HL-60 (cell line): ENCODE data around the gene TFR2.
A peak's percentile ranks its signal among the peaks of the same experiment; 100 is the strongest.

Experiments used
- DNase-seq, 2 experiments: peaks; one replicate each; pipeline ENCODE4 v3.0.0-alpha.2; 2010 to 2020; ENCODE audit warnings: low read depth in 1 of 2, low spot score in 1 of 2
- H3K27ac ChIP-seq: fragments of 250-450 bp; sonication (Bioruptor Pico); replicated peaks from 2 replicates; pipeline ENCODE4 v1.5.1; 2020; ENCODE audit warnings: mild to moderate bottlenecking, moderate library complexity
- H3K27me3 ChIP-seq: fragments of 250-450 bp; sonication (Bioruptor Pico); 2 replicates; pipeline ENCODE4 v1.5.1; 2021; ENCODE audit warnings: mild to moderate bottlenecking, moderate library complexity; ENCODE audit not compliant: insufficient read depth, poor library complexity, severe bottlenecking
- H3K4me3 ChIP-seq: replicated peaks from 2 replicates; pipeline ENCODE4 v1.5.1; 2011; ENCODE audit warnings: mild to moderate bottlenecking, control low read depth, low read length; ENCODE audit not compliant: insufficient read depth
- GABPA ChIP-seq: IDR thresholded peaks from 2 replicates; pipeline ENCODE4 v1.6.1; 2012; ENCODE audit warnings: low read depth
- POLR2AphosphoS5 ChIP-seq: IDR thresholded peaks from 2 replicates; pipeline ENCODE4 v1.6.1; 2012; ENCODE audit warnings: low read depth
- REST ChIP-seq: IDR thresholded peaks from 2 replicates; pipeline ENCODE4 v1.6.1; 2012; ENCODE audit warnings: low read depth; ENCODE audit not compliant: insufficient replicate concordance
- SPI1 ChIP-seq: IDR thresholded peaks from 2 replicates; pipeline ENCODE4 v1.6.1; 2012; ENCODE audit warnings: low read depth, mild to moderate bottlenecking, borderline replicate concordance
- TF ChIP-seq, protein P1 (sequence below): IDR thresholded peaks from one replicate; pipeline ENCODE4 v1.5.1; 2011; ENCODE audit warnings: low read length, control low read depth, inconsistent platforms; ENCODE audit not compliant: insufficient read depth

TFR2 gene

DNA sequence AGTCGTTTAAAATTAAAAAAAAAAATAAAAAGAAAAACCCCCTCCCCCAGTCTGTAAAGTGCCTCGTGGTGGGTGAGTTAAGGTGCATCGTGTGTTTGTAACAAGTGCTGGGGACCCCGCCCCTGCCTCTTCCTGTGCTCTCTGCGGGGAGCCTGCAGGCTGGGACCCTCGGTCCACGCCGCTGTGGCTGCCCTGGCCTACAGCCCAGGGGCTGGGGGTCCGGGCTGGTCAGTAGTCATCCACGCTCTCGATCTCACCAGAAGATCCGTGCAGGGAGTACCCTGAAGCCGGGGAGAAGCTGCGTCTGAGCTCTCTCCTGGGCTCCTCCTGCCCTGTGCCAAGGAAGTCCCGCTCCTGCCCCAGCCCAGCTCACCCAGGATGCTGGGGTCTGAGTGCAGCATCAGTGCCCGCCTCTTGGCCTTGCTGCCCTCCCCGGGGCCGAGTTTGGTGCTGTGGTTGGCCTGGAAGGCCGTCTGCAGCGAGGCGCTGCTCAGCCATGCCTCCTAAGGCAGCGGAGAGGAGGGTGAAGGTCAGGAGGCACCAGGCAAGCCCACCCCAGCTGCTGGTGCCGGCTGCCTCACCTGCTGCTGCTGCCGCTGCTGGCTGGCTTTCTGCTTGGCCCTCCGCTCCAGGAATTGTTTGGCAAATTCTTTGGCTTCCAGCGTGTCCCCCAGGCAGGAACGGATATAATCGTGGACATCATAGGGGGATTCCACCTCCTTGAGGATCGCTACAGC, 40.3 kb upstream of the TFR2 start:
- no peaks in the 10 kb centered on the region for H3K27me3 ChIP-seq
- TF ChIP-seq GABPA (no peak), REST (no peak), SPI1 (no peak), POLR2AphosphoS5 (no peak)
- TF ChIP-seq, protein P1, sequence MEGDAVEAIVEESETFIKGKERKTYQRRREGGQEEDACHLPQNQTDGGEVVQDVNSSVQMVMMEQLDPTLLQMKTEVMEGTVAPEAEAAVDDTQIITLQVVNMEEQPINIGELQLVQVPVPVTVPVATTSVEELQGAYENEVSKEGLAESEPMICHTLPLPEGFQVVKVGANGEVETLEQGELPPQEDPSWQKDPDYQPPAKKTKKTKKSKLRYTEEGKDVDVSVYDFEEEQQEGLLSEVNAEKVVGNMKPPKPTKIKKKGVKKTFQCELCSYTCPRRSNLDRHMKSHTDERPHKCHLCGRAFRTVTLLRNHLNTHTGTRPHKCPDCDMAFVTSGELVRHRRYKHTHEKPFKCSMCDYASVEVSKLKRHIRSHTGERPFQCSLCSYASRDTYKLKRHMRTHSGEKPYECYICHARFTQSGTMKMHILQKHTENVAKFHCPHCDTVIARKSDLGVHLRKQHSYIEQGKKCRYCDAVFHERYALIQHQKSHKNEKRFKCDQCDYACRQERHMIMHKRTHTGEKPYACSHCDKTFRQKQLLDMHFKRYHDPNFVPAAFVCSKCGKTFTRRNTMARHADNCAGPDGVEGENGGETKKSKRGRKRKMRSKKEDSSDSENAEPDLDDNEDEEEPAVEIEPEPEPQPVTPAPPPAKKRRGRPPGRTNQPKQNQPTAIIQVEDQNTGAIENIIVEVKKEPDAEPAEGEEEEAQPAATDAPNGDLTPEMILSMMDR: no peak
- DNase-seq: no peak
- no peak overlapping the region for H3K4me3 ChIP-seq
- H3K27ac ChIP-seq: no peak overlapping the region

DNA sequence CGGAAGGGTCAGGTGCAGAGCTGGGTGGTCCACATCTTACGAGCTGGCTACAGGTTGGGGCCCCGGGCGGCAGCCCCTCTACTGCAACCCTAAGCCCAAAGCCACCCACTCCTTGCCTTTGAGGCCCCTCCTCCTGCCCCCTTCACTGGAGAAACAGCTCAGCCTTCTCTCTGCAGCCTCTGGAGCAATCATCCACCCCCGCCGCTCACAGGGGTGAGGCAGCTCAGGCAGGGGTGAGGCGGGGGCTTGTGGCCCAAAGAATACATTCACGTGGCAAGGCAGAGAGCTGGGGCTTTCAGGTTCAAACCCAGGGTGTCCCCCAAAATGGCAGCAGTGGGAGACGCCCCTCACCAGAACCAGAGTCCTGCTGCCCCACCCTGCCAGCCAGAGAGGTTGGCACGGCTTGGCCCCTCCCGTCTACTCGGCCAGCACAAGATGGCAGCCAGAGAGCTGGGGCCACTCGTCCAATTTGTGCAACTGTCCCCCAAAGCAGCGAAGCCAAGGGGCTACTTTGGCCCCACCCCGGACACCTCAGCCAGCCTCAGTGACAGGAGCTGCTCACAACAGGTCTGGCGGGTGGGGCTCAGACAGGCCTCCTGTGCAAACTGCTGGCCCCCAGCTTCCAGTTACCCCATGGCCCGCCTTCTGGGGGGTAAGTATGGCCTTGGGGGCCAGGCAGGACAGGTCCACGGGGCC, 39.4 kb upstream of the TFR2 start:
- TF ChIP-seq, protein P1: no peak
- peak; percentile 64; the same call in 1 of the 2 replicates for TF ChIP-seq POLR2AphosphoS5
- Histone ChIP-seq H3K27ac (no peak overlapping the region), H3K27me3 (no peaks in the 10 kb centered on the region), H3K4me3 (no peak overlapping the region)
- no peak for DNase-seq

DNA sequence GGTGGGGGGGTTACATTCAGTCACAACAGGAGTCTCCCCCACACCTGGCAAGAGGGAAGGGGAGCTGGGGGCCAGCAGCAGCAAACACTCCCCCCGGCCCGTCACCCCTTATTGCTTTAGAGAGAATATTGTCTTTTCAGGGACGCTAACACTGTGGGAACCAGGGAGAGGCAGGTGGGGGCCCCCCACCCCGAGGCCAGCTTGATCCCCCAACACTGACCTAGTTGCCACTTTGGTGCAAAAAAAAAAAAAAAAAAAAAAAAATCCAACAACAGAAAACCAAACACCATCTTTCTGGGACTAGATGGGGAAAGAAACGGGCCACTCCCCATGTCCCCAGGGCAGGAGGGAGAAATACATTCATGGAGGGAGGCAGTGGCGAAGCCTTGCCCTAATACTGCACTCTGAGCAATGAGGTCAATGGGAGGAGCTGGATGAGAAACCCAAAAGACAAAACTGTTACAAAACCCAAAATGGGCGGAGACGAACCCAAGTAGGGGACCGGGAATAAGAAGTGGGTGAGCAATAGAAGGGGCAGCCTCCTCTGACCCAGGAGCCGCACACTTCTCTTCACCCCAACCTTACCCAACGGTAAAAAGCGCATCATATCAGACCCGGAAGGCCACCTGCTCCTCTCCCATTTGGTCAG, 38.7 kb upstream of the TFR2 start:
- DNase-seq: peak in 1 of 2 experiments; percentile 32
- Histone ChIP-seq H3K4me3 (no peak overlapping the region), H3K27ac (no peak overlapping the region), H3K27me3 (no peaks in the 10 kb centered on the region)
- TF ChIP-seq, protein P1: no peak
- no peak for TF ChIP-seq GABPA
- no peak for TF ChIP-seq REST
- TF ChIP-seq SPI1: no peak
- TF ChIP-seq POLR2AphosphoS5: no peak; the same call in 1 of the 2 replicates
